Mesothelial cell of epicardium (in vitro differentiated cells): ENCODE results near the gene SLC25A1. TPM values are rescaled to one million over a fixed set of nuclear protein-coding genes. Genes with fewer than 3 reads are reported as not detected.

Experiments
- DNase-seq, 2 experiments: peaks; one replicate each; pipeline ENCODE4 v3.0.0; 2021; ENCODE audit warnings: low spot score in 2 of 2; ENCODE audit not compliant: unreplicated experiment in 2 of 2
- H3K27ac Mint-ChIP-seq: 2 replicates; pipeline ENCODE4 v1.8.0; 2021; ENCODE audit warnings: mixed read lengths
- H3K27me3 Mint-ChIP-seq: 2 replicates; pipeline ENCODE4 v1.8.0; 2021; ENCODE audit warnings: low read depth, mixed read lengths
- H3K36me3 Mint-ChIP-seq: 2 replicates; pipeline ENCODE4 v1.8.0; 2021; ENCODE audit warnings: mixed read lengths
- H3K4me1 Mint-ChIP-seq: 2 replicates; pipeline ENCODE4 v1.8.0; 2021; ENCODE audit warnings: mixed read lengths
- H3K4me3 Mint-ChIP-seq: 2 replicates; pipeline ENCODE4 v1.8.0; 2021; ENCODE audit warnings: mild to moderate bottlenecking, moderate library complexity, mixed read lengths
- H3K9me3 Mint-ChIP-seq: 2 replicates; pipeline ENCODE4 v1.8.0; 2021; ENCODE audit warnings: mixed read lengths
- total RNA-seq: library from RNA; stranded (reverse); gene quantifications from 3 replicates; pipeline ENCODE4 v1.2.1, GENCODE V29; 2021
- TF ChIP-seq, protein P1 (sequence below): fragments of 200-600 bp; sonication (generic); IDR thresholded peaks from one replicate; pipeline ENCODE4 v1.5.0; 2021; ENCODE audit warnings: antibody characterized with exemption; ENCODE audit not compliant: unreplicated experiment

Gene SLC25A1
- total RNA-seq, 1 donor from 2014 or later = 73.6 TPM

DNA sequence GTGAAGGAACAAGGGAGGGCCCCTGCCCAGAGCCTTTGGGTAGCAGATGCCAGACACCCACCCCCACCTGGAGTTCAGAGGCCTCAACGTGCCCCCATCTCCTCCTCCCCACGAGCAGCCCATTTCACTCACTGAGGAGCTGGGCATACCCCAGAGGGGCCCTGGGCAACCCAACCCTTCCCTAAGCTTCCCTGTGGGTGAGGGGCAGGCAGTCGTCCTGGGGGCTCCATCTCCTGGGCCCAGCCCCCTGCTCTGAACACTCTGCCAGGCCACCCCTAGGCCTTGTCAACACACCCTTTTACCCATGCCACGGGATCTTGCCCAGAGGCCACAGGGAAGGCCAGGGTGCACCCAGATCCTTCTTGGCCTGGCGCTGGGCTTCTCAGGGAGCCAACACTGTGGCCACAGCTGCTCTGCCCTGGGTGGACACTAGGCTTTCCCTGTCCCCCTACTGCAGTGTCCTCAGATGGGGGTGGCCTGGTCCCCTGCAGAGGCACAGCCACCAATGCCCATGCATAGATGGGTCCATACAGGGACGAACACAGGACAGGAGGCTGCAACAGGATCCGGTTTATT is 3.4 kb downstream of the SLC25A1 start:
- H3K27ac Mint-ChIP-seq = no peak overlapping the region
- peaks cover 36% of the 10 kb centered on the region for H3K4me1 Mint-ChIP-seq
- no peaks in the 10 kb centered on the region for H3K36me3 Mint-ChIP-seq
- H3K27me3 Mint-ChIP-seq = peaks cover 12% of the 10 kb centered on the region
- TF ChIP-seq, protein P1, sequence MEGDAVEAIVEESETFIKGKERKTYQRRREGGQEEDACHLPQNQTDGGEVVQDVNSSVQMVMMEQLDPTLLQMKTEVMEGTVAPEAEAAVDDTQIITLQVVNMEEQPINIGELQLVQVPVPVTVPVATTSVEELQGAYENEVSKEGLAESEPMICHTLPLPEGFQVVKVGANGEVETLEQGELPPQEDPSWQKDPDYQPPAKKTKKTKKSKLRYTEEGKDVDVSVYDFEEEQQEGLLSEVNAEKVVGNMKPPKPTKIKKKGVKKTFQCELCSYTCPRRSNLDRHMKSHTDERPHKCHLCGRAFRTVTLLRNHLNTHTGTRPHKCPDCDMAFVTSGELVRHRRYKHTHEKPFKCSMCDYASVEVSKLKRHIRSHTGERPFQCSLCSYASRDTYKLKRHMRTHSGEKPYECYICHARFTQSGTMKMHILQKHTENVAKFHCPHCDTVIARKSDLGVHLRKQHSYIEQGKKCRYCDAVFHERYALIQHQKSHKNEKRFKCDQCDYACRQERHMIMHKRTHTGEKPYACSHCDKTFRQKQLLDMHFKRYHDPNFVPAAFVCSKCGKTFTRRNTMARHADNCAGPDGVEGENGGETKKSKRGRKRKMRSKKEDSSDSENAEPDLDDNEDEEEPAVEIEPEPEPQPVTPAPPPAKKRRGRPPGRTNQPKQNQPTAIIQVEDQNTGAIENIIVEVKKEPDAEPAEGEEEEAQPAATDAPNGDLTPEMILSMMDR = no peak
- H3K4me3 Mint-ChIP-seq = peak overlapping the region; percentile 26
- no peaks in the 10 kb centered on the region for H3K9me3 Mint-ChIP-seq
- DNase-seq = peak in 1 of 2 experiments; percentile 10

DNA sequence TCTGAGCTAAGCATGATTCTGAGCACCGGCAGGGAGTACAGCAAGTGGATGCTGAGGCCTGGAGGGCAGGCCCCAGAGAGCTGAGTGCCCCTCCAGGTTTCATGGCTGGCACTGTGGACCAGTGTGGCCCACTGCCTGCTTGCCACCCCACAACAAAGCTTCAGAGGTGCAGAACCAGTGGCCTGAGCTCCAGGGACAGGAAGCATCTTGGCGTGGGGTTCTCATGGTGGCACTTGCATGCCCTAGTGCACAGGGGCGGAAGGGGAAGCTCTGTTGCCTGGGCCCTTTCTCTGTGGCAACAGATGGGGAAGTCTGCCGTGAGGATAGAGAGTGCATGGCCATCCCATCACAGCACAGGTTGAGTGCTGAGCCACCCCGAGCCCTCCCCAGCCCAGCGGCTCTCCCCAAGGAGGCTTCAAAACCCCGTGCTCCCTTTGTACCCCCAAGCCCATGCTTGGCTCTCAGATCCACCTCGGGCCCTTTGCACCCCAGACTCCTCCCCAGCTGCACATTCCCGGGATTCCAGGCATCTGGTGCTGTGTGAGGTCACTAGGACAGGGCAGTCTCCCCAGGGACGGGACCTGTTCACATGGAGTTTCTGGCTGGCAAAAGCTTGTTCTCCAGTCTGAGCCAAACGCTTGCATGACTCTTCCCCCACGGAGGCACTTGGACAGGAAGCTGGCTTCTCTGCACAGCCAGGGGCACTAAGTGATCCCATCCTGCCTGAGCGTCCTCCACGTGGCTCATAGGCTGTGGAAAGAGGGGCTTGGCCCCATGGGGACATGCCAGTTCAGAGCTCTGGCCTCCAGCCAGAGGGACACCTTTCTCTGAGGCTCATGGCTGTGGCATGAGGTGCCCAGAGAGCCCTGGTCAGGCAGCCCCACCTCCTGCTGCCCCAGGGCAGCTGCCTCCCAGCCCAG is 4.2 kb downstream of the SLC25A1 start:
- peak overlapping the region; percentile 34 for H3K27ac Mint-ChIP-seq
- H3K4me3 Mint-ChIP-seq = peak overlapping the region; percentile 36
- no peaks in the 10 kb centered on the region for H3K36me3 Mint-ChIP-seq
- H3K27me3 Mint-ChIP-seq = peaks cover 19% of the 10 kb centered on the region
- TF ChIP-seq, protein P1 = no peak
- peaks cover 38% of the 10 kb centered on the region for H3K4me1 Mint-ChIP-seq
- no peaks in the 10 kb centered on the region for H3K9me3 Mint-ChIP-seq
- peak in 1 of 2 experiments; percentile 10 for DNase-seq

DNA sequence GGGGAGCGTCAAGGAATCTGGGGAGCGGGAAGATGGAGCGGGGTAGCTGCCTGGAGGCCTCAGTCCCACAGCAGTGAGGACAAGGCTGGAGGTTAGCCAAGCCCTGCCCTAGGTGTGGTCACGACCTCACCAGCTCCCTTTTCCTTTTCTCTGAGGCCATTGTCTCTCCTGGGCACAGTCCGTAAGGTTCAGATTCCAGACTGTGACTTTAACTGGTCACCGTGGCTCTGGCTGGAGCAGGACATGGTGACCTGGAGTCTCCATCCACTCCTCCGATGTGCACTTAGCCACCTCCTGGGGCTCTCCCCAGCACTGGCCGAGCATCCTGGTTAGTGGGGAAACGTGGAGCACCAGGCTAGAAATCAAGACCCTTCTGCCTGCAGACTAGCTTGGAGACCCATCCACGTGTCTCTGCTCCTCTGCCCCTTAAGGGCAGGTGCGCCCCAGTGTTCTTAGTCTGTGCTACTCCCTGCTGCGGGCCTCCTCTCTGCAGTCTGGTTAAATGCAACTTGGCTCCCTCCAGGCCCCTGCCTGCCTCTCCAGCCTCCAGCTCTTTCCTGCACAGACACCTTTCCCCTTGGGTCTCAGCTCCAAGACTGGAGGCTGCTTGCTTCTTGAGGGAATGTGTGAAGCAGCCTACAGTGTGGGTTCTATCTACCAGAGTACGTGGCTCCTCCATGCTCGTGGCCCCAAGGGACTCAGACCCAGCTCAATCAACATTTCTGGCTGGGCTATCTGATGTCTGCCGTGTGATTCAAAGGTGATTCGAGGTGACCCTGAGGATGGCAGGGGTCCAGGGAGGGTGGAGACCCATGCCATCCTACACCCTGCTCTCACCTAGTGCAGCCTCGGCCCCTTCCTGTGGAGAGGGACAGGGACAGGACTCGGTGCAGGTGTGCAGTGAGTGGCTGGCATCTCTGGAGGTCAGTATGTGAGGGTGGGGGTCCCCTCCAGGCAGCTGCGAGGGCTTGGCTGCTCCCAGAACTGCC is 5.2 kb downstream of the SLC25A1 start:
- TF ChIP-seq, protein P1 = no peak
- no peaks in the 10 kb centered on the region for H3K36me3 Mint-ChIP-seq
- H3K27ac Mint-ChIP-seq = peak overlapping the region; percentile 97
- DNase-seq = peak in 1 of 2 experiments; percentile 10
- peak overlapping the region; percentile 94 for H3K4me3 Mint-ChIP-seq
- H3K4me1 Mint-ChIP-seq = peaks cover 40% of the 10 kb centered on the region
- H3K27me3 Mint-ChIP-seq = peaks cover 29% of the 10 kb centered on the region
- no peaks in the 10 kb centered on the region for H3K9me3 Mint-ChIP-seq

DNA sequence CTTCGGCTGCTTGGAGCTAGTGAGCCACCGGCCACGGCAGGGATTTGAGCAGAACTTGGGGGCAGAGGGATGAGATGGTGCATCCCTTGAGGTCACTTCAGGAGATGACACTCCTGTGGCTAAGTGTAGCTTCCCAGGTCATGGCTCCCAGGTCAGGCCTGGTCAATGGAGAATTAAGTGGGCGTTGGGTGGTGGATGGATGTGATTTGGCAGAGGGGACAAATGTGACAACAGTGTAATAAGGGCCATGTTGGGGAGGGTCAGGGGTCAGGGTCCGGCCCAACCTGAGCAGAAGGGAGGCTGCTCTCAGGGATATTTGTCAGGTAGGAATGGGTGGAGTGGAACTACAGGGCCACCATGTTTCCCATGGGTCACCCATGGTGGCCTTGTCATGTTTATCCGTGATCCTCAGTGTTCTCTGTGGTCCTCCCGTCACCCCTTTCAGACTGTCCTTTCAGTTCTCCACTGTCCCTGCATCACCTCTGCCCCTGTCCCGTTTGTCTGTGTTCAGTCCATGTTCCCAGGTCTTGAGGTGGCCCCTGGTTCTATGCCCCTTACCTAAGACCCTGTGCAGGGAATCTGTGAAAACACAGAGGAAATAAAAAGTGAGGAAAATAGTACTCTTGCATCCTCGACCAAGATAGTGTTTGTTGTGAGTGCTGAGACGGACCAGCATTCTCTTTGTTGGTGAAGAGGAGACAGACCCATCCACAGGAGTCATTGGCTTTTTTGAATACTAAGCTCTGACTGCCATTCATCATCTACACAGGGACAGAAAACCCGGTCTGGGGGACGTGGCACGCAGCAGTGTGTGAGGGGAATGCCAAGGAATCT is 6.1 kb downstream of the SLC25A1 start:
- Mint-ChIP-seq H3K4me1 (peaks cover 38% of the 10 kb centered on the region), H3K4me3 (peak overlapping the region; percentile 94), H3K27me3 (peaks cover 38% of the 10 kb centered on the region), H3K36me3 (no peaks in the 10 kb centered on the region), H3K27ac (peak overlapping the region; percentile 97), H3K9me3 (no peaks in the 10 kb centered on the region)
- TF ChIP-seq, protein P1 = no peak
- DNase-seq = no peak
